Right forelimb (tissue), 1 donor: Measurements from ENCODE around the gene CHD5.
"Not testable (repeated sequence)": the region's sequence is repeated elsewhere in the genome, so short reads cannot be mapped to it uniquely, and the experiment has no call there.

Source experiments
- DNase-seq: peaks from one replicate; pipeline ENCODE4 v3.0.0-alpha.2; 2018

CHD5 gene

DNA sequence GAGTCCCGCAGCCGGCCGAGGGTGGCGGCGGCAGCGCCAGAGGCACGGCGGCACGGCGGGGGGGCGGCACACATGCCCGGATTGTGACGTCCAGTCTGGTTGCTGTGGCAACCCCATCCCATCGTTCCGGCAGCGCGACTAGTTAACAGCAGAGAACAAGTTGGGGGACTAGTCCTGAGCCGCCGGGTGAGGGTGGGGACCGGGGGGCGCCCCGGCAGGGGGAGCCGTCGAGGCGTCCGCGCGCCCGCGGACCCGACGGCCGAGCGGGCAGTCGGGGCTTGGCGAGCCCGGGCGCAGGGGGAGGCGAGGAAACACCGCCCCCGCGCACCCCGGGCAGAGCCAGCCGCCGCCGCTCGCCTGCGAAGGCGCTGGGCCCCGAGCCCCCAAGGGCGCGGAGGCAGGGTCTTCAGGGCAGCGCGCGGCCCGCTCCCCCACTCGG is at the start of gene CHD5:
CHD5 (minus strand) TSS at position 54 of the 439 bp plus-strand sequence. CDS start 298 bp downstream, outside the sequence.
- DNase-seq: no peak

DNA sequence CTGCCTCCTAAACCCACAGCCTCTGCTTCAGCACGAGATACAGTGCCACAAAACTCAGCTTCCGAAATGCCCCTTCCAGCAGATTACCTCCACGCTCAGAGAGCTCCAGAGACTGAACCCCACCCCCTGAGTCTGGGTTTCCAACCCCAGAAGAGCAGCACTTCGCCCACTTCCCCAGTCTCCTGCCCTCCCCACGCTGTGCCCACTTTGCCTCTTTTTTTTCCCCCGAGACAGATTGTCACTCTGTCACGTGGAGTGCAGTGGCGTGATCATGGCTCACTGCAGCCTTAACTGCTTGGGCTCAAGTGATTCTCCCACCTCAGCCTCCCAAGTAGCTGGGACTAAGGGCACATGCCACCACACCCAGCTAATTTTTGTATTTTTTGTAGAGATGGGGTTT is 45.5 kb upstream of the CHD5 start:
- DNase-seq: no peak

DNA sequence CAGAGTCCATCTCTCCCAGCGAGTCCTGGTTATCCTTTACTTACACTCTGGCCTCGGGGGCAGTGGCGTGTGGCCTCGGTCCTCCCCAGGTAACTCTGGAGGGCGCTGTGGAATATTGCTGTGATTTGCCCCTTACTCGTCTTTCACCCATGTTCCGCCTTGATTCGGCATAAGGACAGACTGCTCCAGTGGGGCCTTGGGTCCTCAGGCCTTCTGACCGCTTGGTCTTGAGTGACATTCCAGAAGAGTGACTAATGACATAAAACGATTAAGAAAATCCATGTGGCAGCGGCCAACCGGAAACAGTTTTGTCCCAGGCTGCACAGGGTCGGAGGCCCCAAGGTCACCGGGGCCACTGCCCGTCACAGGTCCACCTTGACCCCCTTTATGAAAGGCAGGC is 44.6 kb upstream of the CHD5 start:
- DNase-seq: no peak

DNA sequence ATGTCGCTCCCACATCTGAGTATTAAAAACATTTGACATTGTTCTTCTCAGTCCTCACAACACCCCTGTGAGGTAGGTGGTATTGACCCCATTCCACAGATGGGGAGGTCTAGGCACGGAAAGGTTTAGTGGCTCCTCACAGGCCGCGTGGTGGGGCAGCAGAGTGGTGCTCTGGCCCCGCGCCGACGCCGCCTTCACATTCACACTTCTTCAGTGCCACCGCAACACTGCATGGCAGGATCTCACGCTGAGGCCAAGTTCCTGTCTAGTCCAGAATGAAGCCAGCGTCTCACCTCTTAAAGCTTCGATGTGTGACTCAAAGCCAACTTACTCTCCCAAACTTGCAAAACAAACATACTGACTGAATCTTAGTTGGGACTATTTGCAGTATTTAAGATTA is 43.5 kb upstream of the CHD5 start:
- DNase-seq: no peak

DNA sequence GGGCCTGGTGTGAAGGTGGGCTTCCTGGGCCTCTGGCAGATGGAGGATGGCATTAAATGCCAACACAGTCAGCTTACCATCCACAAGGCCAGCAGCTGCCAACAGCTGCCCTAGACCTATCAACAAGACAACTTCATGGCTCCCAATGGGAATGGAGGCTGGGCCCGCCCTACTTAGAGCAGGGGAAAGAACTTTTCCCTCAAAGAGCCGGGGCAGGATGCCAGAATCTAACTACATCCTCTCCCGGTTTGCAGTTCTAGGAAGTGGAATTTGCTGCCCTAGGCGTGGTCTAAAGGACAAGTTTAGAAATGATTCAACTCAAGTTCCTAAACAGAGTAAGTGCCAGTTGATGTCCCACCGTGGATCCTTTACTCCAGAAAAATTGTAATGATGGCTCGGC is 42.5 kb upstream of the CHD5 start:
- peak; percentile 76 for DNase-seq

DNA sequence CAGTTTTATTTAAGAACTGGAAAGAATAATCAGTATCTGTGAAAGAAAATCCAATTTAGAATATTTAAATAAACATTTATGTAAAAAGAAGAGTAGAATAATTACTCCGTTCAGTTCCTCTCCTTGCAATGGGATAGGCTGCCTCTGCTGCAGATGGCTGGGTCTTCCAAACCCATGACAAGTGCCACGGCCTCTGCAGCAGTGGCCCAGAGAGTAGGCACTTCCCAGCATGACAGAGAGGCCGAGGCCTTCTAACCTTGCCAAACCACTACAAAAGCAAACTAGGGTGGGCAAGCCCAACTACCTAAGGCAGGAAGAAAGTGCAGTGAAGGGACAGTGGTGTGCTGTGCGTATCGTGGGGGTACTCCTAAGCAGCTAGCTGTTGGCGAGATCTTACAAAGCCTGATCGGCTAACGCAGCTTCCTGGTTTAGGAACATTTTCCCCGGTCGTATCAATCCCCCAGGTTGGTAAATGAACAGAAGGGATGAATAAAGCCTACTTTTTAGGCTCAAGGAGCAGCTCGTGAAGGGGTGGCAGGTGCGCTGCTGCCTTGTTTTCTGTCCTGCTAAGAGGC is 41.2 kb upstream of the CHD5 start:
- DNase-seq: no peak

DNA sequence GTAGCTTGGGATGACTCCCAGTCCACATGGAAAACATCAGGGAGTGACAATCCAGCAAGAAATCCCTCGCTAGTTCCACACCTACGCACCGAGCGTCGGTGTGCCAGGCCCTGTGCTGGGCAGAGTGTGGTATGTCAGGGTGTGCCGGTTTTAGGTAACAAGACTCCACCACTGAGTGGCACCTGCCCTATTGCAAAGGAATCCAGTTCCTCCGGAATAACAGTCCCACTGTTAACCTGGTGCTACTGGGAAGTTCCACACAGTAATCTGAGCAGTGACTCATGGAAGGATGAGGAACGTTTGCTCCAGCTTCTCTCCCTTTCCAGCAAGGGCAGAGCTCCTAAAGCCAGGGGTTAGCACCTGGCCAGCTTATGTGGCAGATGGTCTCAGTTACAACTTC is 40.1 kb upstream of the CHD5 start:
- DNase-seq: no peak

DNA sequence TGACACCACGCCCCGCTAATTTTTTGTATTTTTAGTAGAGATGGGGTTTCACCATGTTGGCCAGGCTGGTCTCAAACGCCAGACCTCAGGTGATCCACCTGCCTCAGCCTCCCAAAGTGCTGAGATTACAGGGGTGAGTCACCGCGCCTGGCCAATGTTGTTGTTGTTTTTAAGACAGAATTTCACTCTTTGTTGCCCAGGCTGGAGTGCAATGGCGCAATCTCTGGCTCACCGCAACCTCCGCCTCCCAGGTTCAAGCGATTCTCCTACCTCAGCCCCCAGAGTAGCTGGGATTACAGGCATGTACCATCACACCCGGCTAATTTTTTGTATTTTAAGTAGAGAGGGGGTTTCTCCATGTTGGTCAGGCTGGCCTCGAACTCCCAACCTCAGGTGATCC is 39.5 kb upstream of the CHD5 start:
- not testable (repeated sequence) for DNase-seq

DNA sequence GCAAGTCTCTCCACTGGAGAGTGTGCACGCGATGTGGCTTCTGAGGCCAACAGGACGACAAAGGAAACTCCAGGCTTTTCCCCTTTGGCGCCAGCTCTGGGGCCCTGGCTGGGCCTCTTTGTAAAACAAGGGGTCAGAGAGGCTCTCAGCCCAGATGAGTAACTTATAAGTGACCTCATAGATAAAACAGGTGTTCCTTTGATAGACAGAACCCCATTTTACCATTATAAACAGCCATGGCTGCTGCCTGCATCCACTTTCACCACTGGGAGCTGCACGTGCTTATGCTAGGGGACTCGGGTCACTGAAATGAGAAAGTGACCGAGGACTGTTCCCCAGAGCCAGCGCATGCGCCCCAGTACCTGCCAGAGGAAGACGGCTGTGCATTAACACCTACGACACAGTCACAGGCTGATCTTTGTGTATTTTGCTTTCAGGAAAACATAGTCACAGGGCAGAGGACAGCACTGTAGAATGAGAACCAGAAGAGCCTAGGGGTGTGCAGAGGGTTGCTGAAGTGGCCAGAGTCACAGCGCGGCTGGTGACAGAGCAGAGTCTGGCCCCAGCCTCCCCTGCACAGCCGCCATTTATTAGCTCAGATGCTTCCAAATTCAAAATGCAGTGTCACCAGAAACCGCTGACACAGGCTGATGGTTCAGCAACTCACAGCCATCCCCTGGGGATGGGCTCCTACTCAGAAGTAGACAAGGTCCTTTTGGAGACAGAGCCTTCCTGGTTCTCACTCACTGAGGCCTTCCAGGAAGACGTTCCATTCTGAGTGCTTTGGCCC is 38.4 kb upstream of the CHD5 start:
- DNase-seq: no peak

DNA sequence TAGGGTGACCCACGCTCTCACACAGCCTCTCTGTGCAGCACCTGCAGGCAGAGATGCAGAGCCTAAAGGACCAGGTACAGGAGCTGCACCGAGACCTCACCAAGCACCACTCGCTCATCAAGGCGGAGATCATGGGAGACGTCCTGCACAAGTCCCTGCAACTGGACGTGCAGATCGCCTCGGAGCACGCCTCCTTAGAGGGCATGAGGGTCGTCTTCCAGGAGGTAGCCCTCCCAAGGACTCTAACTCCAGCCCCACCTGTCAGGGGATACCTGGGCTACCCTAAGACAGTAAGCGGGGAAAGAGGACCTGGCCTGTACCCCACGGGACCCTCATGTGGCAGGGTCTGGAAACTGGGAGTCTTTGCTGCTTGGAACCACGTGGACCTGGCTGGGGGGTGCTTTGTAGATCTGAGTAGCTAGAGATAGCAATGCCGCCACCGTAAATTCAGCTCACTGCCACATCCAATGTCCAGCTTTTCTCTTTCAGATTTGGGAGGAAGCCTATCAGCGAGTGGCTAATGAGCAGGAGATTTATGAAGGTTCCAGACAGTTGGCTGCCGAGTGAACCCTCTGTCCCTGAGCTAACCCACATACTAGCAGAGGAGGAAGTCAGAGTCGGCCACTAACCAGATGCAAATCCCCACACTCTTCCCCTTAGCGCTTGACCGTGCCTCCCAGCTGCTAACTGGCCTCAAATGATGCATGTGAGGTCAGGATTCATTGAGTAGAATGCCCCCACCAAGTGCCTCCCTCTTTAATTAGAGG is 32.3 kb upstream of the CHD5 start:
- DNase-seq: no peak

DNA sequence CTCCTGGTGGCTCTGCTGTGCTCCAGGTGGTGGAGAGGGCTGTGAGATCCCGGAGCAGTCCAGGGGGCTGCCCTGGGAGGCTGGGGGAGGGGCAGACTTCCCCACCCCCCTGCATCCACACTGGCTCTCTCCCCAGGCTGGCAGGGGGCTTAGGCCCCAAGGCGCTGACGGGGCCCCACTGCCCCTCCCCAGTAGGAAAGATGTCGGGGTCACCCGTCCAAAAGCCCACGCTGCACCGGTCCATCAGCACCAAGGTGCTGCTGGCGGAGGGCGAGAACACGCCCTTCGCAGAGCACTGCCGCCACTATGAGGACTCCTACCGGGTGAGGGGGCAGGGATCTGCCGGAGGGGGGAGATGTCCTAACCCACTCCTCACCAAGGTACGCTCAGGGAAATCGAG is 31.6 kb upstream of the CHD5 start:
- DNase-seq: no peak

DNA sequence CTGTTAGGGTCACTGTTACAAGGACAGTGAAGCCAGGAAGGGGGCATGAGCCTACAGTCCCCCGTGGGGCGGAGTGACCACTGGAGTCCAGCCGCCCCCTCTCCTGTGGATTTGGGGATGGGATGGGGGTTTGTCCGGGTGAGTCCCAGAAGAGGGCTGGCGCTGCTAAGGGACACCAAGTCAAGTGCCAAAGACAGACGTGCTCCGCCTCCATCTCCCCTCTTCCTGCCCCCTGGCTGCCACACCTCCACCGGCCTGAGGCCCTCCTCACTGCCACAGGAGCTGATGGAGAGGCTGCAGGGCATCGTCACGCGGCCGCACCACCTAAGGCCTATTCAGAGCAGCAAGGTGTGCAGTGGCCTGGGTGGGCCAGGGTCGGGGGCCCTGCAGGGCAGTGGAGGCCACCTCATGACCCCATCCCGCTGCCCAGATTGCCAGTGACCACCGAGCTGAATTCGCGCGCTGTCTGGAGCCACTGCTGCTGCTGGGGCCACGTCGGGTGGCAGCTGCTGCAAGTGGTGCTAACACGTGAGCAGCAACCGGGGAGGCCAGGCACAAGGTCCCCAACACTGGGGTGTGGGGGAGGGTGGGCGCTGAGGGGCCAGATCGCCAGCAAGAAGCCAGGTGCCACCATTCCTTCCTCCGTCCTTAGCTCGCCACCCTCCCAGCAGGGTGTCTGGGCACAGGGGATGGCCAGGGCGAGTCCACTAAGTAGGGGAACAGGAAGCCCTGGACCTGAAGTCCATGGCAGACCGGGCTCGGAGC is 30.7 kb upstream of the CHD5 start:
- no peak for DNase-seq

DNA sequence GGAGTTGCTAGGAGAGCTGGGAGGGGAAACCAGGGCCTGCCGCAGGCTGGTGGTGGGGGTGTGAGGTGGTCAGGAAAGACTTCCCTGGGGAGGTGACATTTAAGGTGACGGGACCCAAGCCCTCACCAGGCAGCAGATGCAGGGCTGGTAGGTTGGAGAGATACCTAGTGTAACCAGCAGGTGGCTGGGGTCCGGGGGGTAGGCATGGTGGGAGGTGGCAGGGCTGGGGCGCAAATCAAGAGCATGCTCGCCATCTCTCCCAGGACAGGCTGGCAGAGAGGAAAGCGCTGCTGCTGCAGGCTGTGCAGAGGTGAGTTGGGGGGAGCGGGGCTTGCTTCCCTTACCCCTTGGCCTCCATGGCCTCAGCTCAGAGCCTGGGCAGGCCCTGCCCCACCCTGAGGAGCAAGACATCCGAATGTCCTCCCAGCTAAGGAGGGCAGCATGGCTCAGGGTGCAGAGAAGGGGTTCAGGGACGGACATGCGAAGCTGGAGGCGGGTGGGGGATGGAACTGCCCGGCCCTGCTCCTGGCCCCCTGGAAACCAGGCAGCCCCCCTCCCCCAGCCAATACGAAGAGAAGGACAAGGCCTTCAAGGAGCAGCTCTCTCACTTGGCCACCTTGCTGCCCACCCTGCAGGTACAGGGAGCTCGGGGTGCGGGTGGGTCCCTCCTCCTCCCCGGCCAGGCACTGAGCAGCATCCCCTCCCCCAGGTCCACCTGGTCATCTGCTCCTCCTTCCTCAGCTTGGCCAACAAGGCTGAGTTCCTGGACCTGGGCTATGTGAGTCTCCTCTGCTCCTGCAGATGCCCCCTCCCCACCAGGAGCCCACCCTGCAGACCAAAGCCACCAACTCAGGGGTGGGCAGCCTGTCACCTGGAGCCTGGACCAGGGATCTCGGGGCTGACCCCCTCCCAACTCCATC is 29.8 kb upstream of the CHD5 start:
- no peak for DNase-seq

DNA sequence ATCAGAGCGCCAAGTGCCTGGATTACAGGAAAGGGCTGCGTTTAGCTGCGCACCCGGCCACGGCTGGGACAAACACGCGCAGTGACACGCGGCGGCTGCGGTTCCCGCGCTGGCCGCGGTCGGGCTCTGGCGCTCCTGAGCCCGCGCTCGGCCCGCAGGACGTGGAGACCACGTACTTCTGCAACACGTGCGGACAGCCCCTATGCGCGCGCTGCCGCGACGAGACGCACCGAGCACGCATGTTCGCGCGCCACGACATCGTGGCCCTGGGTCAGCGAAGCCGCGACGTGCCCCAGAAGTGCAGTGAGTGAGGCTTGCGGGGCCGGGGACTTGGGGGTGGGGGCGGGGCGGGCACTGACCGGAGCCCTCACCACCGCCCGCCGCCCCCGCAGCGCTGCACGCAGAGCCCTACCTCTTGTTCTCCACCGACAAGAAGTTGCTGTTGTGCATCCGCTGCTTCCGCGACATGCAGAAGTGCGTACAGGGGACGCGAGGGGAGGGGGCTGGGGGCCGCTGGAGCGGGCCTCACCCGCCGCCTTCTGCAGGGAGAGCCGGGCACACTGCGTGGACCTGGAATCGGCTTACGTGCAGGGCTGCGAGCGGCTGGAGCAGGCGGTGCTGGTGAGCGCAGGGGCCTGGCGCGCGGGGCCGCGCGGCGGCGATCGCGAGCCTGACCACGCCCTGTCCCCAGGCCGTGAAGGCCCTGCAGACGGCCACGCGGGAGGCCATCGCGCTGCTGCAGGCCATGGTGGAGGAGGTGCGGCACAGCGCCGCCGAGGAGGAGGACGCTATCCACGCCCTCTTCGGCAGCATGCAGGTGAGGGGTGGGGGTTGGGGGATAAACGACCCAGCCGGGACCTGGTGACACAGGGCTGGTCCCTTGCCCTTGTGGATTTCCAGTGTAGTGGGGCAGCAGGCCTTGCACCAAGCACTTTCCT is 28.9 kb upstream of the CHD5 start:
- peak; percentile 73 for DNase-seq

DNA sequence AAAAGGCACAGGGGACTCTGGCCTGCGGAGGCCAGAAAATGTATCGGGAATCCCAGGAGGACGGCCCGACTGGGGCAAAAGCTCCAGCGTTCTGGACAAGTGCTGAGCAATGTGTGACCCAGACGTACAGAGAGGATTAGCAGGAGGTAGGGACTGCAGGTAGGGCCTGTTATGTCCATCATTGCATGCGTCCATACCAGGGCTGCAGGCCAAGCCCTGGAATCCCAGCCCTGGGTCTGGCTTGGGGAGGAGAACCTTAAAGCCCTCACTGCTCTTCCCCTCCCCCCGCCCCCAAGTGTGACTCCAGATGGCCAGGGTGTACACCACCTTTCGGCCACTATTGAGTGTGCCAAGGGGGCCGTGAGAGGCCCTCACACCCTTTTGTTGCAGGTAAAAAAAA is 27.8 kb upstream of the CHD5 start:
- DNase-seq: no peak

DNA sequence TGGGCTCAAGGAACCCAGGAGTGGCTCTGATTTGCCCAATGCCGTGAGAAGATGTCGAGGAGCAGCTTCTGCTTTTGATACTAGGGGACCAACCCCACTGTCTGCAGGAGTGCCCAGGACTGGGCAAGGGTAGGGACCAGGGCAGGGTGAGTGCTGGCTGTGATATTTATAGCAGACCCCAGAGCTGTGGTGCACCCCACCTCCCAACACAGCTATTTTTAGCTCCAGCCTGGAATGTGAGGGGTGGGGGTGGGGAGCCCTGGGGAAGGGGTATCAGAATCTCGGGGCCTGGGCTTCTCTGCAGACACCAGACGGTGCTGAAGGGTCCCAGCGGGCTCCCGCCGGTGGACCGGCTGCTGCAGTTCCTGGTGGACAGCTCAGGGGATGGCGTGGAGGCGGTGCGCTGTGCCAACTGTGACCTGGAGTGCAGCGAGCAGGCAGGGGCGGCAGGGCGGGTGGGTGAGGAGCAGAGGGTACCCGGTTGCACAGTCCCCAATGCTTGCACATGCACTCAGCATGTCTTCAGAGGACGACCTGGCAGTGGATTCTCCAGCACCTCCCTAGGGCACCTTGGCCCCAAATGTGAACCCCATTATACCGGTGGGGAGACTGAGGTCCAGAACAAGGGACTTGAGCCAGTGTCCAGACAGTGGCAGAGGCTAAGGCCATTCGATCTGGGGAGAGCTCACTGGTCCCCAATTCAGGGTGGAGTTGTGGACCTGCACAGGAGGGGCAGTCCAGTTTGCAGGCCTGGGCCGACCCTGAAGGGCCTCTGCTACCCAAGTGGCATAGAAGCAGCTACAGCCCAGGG is 27.2 kb upstream of the CHD5 start:
- DNase-seq: no peak

DNA sequence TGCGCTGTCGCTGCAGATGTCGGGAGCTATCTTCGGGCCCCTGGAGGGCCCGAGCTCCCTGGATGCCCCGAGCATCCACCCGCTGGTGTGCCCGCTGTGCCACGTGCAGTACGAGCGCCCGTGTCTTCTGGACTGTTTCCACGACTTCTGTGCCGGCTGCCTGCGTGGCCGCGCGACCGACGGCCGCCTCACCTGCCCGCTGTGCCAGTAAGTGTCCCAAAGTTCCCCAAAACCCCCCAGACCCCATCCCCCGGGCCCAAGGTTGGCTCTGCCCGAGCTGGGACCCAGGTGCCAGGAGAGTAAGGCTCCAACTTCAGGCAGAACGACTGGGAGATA is 26.4 kb upstream of the CHD5 start:
- no peak for DNase-seq

DNA sequence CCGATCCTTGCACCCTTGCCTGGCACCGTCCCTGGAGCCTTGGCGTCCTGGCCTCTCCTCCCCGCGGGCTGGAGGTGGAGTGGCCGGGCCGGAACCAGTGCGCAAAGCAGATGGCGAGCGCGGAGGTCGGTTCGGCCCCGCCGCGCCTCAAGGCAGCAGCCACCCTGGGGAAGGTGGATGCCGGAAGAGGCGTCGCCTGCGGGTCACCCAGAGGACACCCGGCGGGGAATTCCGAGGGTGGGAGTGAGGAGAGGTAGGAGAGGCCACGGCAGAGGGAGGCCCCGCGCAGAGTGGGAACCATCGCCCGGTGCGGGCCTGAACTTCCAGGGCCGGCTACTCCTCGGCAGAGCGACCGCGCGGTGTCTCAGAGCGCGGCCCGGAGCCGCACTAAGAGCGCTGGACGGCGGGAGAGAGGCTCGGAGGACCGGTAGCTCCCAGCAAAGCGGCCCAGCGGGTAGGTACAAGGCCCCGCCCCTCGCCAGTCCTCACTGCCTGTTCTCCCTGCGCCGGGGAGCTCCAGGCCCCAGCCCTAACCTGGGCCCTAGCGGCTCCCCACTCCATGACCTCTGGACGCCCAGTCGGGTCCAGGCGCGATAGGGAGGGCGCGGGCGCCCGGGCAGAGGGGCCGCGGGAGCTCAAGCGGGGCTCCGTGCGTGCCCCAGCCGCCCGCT is 25.9 kb upstream of the CHD5 start, which contains the start of gene RNF207:
RNF207 (plus strand) TSS at position 271 of the 671 bp plus-strand sequence. CDS start 417 bp downstream, outside the sequence.
- peak; percentile 76 for DNase-seq

DNA sequence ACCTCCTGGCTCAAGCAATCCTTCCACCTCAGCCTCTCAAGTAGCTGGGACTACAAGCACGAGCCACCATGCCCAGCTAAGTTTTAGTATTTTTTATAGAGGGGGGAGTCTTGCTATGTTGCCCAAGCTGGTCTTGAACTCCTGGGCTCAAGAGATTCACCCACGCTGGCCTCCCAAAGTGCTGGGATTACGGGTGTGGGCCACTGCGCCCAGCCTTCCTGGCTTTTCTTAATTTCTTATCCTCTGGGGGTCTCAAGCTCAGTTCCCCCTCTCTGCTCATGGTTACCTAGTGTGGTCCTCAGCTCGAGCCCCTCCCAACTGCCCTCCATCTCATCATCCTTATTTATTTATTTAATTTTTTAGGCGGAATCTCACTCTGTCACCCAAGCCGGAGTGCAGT is 22.1 kb upstream of the CHD5 start:
- no peak for DNase-seq
